ENCODE data around the gene HTT.
"Not testable (repeated sequence)": the region's sequence is repeated elsewhere in the genome, so short reads cannot be mapped to it uniquely, and the experiment has no call there.

The HTT gene

DNA sequence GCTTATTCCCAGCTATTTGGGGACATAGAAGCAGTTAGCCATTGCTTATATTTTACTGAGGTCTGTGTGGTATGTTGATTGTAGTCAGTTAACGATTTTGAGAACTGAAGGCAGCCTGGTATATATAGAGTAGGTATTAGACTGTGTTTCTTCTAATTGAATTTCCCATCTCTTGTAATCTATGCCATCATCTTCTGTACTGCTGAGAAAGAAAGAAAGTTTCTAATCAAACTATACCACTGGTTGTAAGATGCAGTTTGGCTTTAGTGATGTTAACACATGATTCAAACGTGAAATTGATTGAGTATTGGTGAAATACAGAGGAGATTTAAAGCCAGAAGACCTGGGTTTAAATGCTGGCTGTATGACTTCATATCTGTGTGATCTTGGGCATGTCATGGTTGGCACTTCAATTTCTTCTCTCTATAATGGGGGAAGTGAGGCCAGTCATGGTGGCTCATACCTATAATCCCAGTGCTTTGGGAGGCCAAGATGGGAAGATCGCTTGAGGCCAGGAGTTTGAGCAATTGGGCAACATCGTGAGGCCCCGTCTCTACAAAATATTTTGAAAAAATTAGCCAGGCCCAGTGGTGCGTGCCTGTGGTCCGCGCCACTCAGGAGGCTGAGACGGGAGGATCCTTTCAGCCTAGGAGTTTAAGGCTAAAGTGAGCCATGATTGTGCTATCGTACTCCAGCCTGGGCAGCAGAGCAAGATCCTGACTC is 11.6 kb downstream of the HTT start:
- DNase-seq, result no peak

DNA sequence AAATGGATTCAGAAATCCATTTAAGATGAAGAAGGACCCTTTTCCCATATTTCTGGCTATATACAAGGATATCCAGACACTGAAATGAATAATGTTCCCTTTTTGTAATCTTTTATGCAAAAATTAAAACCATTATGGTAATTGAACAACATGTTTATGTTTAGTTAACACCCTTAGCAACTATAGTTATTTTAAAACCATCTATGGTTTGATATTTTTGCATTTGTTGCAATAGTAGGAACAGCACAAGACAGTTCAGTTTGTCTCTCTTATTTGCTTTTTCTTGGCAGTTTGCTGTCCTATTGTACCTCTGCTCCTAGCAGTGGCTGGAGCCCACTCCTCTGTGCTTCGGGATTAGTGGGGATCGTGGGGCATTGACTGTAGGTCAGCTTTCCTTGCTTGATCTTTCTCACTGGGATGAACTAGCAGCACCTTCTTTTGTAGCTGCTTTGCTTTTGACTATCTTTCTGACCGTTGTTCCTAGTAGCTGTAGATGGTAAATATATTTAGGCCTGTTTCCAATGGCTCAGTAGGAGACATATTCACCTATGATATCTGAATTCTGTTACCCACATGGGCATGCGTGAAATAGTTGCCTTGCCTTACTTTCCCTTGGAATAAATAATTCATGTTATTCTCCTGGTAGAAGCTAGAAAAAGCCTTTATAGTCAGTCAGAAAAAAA is 12.8 kb downstream of the HTT start:
- no peak for DNase-seq

DNA sequence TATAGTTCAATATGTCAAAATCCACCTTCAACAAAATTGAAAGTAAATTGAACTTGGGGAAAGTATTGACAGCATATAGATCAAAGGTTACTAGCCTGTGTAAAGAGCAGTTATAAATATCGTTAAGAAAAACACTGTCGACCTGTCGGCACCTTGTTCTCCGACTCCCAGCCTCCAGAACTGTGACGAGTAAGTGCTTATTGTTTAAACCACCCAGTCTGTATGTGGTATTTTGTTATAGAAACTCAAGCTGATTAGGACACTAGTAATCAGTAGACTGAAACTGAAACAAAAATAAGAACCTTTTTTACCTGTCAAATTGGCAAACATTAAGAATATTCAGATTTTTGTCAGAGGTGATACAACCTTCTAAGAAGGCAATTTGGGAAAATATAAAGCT is 17.0 kb downstream of the HTT start:
- no peak for DNase-seq

DNA sequence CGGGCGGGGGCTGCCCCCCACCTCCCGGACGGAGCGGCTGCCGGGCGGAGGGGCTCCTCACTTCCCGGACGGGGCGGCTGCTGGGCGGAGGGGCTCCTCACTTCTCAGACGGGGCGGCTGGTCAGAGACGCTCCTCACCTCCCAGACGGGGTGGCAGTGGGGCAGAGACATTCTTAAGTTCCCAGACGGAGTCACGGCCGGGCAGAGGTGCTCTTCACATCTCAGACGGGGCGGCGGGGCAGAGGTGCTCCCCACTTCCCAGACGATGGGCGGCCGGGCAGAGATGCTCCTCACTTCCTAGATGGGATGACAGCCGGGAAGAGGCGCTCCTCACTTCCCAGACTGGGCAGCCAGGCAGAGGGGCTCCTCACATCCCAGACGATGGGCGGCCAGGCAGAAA is 20.2 kb downstream of the HTT start:
- not testable (repeated sequence) for DNase-seq

DNA sequence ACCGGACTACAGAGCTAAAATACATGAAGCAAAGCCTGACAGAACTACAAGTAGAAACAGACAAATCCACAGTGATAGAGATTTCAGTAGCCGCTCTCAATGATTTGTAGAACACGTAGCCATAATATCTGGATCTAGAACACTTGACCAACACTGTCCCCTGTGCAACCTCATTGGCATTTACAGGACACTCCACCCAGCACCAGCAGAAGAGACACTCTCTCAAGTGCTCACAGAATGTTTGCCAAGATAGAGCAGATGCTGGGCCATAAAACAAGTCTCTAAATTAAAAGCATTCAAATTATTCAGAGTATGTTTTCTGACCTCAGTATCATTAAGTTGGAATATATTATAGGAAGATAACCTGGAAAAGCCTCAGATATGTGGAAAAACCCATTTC is 21.7 kb downstream of the HTT start:
- DNase-seq, result no peak

DNA sequence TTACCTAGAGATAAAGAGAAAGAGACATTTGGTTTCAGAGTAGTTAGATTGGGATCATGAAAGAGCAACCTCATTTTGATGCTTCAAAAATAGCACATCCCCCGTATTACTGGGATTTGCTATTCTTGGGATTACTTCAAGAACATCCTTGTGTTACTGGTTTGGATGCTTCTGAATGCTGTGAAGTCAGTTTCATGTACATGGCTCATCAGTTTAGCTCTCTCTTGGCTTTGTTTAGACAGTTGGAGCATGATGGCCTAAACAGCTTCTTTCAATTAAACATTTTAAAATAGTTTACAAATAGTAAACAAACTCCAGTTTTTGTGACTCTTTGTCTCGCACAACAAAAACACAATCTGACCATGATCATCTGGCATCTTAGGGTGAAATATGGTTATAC is 23.9 kb downstream of the HTT start:
- DNase-seq, result no peak

DNA sequence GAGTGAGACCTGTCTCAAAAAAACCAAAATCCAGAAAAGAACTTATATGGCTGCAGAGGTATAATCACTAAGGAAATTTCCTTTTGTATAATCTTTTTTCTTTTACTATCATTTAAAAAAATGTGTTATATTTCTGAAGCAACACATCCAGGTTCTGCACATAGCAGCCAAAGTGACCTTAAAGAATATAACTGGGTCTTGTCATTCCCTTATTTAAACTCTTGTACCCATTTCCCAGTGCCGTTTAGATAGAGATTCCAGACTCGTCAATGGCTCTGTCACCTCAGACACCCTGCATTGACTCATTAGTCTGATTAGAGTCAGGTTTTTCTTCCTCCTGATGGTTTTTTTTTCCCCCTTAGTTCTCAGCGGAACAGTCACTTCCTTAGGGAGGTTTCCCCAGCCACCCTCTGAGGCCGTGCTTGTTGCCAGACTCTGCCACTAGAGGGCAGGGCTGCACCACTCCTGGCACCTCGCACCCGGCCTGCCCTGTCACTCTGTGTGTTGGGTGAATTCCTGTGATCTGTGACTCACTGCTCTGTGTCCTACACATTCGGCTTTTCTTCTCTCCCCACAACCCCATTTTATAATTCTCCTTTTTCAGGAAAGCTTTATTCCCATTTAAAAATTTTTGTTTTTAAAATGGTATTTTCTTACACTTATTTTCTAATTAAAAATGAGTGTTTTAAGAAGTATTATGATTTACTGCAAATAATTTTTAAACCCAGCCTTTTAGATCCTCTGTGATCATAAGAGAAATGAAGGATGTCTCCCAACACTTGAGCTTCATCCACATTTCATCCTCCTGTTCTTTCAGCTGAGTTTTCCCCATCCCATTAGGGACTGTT is 32.1 kb downstream of the HTT start:
- no peak for DNase-seq

DNA sequence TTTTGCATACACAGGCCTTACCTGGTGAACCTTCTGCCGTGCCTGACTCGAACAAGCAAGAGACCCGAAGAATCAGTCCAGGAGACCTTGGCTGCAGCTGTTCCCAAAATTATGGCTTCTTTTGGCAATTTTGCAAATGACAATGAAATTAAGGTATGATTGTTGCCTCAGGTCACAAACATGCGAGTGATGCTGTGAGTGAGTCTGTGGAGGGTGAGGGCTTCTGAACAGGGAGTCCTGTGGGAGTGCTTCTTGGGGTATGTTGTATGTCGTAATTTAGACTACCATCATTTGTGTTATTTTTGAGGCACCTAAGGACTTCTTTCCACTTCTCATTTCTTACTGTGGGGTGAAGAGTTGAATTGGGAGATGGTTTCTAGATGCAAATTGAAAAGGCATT is 32.8 kb downstream of the HTT start:
- DNase-seq, result no peak

DNA sequence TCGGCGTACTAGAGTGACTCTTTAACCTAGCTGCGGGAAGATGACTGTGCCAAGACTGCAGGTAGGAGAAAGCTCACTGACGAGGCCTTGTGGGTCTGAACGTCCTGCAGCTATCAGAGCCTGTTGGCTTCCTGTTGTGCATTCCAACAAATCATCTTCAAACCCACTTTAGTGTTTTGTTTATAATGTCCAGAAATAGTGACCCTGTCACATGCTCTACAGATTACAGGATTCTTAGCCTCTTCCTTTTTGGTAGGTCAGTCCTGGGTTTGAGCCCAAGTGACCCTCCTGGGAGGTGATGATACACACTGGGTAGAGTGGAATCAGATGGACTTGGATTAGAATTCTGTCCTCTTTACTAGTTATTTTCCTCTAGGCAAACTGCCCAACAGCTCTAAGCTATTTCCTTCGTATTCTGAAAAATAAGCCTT is 33.2 kb downstream of the HTT start:
- no peak for DNase-seq

DNA sequence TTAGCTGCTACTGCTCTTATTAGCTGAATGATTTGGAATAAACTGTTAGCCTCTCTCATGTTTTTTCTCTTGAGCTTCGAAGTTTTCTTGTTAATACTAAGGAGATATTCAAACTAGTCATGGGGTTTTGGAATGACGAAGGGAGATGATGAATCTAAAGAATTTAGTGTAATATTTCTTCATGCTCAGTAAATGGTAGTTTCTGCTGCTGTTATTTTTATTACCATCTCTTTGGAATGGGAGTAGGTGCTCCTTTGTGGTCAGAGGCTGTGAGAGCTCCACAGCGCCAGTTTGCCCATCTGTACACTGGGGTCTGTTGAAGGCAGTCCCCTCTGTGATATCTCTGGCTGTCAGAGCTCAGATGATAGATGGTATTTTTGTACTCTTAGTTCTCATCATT is 33.7 kb downstream of the HTT start:
- no peak for DNase-seq

DNA sequence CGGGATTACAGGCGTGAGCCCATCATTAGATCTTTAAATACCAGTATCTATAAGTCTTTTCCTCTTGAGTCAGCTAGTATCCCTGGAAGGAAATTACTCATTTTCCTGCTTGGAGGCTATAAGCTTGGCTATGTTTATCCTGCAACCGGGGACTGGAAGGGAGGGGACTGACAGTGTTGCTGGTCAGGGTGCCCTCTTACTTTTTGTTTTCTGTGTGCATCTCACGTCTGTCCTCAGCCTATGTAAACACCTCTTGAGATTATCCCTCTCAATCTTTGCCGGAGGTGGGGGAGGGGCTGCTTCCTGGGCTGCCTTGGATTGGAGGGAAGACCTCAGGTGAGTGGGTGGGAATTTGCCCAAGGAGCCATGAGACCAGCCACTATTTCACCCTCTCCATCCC is 37.0 kb downstream of the HTT start:
- DNase-seq, result no peak

DNA sequence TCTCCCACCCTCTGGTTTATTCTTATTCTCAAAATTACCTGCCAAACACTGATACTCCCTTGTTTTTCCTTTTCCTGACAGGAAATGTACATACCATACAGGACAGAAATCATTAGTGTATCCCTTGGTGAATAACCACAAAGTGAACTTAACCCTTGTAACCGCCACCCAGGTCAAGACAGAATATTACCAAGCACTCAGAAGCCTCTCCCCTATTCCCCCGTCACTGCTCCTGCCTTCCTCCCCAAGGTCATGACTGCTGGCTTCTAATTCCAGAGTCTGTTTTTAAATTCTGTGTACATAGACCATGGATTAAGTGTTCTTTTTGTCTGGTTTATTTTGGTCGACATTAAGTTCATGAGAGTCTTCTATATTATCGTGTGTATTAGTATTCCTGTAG is 37.7 kb downstream of the HTT start:
- no peak for DNase-seq

DNA sequence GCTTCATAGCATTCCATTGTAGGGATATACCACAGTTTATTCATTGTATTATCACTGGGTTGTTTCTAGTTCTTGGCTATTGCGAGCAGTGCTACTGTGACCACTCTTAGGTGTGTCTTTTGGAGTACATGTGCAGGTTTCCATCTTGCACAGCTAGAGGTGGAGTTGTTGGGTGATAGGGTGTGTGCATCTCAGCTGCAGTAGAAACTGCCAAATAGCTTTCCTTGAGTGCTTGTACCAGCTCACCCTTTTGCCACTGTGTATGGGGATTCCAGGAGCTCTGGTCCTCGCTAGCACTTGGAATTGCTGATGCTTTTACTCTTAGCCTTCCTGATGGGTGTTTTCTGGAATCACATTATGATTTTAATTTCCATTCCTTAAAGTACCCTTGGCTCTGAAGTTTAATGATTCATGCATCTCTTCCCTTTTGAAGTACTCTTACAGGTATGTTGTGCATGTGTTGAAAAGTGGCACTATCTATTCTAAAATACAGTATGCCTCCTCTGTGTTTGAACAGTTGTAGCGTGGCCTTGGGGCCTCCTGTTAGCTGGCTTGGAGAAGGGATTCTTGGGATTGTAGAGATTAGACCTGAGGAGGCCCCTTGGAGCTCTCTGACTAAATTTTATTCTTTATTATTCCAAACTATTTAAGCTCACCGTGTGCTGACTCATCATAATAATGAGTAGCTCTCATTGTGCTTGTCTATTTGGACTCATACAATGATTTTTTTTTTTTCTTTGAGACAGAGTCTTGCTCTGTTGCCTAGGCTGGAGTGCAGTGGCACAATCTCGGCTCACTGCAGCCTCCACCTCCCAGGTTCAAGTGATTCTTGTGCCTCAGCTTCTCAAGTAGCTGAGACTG is 38.4 kb downstream of the HTT start:
- no peak for DNase-seq

DNA sequence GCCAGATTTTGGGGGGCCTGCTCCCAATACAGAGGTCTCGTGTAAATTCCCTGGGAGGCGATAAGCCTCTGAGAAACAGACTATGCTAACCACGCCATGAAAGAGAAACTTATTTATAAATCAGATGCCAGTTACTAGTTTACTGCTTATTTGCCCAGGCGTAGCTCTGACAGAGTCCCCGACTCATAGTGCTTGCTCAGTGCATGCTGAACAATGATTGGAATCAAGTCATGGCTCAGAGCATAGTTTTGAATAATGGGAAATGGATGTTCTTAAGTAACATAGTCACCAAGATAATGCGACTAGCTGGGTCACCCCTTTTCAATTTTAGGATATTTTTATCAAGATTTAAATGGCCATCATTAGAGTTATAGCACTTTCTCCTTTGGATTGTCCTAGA is 39.9 kb downstream of the HTT start:
- DNase-seq, result no peak

DNA sequence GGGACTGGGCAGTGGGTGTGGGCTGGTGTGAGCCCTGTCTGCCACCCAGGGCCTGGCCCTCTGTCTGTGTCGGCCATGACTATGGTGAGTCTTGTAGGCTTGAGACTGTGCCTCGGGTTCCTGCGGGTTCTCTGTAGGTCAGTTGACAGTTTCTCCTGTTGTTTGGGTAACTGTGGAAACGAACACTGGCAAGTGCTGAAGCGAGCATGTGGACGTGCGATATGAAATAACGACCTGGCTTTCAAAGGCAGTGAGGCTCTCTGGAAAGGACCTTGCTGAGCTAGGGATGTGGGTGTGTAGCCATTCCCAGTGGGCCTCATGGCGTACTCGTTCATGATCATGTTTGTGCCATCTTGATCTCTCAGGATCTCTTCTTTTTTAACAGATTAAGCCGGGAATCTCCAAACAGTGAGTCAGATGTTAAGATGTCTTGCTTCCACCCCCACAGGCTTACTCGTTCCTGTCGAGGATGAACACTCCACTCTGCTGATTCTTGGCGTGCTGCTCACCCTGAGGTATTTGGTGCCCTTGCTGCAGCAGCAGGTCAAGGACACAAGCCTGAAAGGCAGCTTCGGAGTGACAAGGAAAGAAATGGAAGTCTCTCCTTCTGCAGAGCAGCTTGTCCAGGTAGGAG is 41.3 kb downstream of the HTT start:
- DNase-seq, result no peak

DNA sequence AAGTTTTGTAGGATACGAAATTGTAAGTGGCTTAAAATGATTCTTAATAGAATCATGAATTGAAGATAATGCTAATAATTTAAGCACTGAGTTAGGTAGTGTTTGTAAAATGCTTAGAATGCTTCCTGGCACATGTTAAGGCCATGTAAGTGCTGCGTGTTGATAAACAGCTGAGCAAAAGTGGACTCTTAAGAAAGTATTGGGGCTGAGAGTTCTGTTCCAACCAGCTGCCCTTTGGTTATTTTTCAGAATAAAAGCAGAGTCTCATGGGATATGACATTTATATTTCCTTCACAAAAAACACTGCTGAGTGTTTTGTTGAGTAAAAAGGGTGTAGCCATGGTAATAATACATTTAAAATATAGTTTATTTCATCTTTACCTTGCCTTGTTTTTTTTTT is 42.5 kb downstream of the HTT start:
- no peak for DNase-seq

DNA sequence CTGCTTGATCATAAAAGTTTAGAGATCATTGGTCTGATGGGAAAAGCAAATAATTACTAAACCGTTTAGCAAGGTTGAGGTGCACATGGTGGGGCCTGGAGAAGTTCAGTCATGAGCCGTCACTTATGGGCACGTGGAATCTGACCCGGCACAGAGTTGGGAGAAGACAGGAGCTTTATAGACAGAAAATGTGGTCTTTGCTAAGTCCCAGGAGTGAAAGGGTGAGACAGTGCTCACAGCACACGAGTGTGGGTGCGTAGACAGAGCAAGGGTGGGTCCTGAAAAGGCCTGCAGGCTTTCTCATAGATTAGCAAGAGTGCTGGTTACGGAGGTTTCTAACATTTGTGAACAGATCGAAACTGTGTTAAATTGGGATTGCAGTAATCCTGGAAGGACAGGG is 43.8 kb downstream of the HTT start:
- DNase-seq, result no peak

DNA sequence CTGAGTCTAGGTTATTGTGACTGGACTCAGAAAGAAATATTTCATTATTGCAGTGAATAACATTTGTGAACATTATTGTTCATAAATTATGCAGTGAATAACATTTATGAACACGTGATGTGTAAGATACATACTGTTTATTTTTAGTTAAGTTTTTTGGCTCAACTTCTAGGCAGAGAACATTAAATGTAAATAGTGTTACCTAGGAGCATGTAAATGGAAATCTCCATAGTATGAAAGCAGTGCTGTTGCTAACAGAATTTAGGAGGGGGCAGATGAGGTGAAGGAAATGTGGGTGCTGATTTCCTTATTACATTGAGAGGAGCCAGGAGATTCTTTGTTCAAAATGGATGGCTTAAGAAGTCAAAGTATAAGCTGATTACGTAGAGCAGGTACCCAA is 45.0 kb downstream of the HTT start:
- DNase-seq, result no peak

DNA sequence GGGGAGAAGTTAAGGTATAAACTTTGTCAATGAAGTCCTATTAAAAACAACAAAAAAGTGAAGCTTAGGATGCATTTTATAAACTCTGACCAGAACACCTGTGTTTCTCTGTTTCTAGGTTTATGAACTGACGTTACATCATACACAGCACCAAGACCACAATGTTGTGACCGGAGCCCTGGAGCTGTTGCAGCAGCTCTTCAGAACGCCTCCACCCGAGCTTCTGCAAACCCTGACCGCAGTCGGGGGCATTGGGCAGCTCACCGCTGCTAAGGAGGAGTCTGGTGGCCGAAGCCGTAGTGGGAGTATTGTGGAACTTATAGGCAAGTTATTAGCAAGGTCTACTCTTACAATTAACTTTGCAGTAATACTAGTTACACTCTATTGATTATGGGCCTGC is 46.6 kb downstream of the HTT start:
- DNase-seq, result no peak

DNA sequence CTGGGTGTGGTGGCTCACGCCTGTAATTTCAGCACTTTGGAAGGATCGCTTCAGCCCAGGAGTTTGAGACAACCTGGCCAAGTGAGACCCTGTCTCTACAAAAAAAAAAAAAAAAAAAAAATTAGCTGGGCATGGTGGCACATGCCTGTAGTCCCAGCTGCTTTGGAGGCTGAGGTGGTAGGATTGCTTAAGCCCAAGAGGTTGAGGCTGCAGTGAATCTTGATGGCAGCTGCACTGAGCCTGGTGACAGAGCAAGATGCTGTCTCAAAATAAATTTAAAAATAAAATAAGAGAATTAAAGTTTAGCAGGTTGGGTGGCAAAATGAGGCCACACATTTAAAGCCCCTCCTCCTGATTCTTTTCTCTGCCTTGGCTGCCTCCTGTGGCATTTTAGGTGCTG is 47.1 kb downstream of the HTT start:
- DNase-seq, result no peak

DNA sequence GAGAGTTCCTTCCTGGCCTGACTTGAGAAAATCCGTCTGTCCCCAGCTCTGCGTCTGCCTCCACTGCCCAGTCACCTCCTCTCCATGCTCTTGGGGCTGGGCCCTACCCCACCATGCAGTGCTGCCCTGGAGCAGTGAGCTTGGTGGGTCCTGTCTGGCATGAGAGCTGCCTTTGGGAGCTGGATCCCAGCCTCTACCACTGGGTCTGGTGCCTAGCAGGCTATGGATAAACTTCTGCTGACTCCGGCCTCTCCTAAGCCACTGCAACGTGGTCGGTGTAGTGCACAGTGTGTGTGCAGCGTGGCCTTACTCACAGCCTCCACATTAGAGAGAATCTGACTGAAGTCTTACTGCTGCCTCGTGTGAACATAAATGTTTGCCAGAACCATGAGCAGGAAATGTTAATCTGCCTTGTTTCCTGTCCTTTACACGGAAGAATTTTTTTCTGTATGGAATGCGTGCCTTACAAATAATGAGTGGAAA is 47.6 kb downstream of the HTT start:
- no peak for DNase-seq

DNA sequence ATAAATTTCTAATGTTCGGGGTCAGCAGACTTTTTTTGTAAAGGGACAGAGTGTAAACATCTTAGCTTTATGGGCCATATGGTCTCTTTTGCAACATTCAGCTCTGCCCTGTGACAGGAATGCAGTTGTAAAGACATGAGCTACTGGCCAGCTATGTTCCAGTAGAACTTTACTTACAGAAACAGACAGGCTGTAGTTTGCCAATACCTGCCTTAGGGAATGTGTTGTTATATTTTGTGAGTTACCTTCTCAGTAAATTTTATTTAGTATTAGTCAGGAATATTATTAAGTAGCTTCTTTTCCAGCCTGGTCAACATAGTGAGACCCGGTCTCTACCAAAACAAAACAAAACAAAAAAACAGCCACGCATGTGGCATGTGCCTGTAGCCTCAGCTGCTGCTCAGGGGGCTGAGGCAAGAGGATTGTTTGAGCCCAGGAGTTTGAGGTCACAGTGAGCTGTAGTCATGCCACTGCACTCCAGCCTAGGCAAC is 48.7 kb downstream of the HTT start:
- no peak for DNase-seq
